Measurements from ENCODE around the gene IRF3.
"Not testable (repeated sequence)": the region's sequence is repeated elsewhere in the genome, so short reads cannot be mapped to it uniquely, and the experiment has no call there.

IRF3 gene

GRCh38 chr19:49636233-49636932, 29.3 kb downstream of the IRF3 start:
- Histone ChIP-seq H3K27me3 (ENCODE audit: insufficient read depth, poor library complexity, severe bottlenecking) (no peaks in the 10 kb centered on the region), H3K9me3 (ENCODE audit: severe bottlenecking) (no peaks in the 10 kb centered on the region), H3K27ac (ENCODE audit: poor library complexity, severe bottlenecking) (no peak overlapping the region), H3K36me3 (ENCODE audit: low read depth) (peaks cover 12% of the 10 kb centered on the region), H3K4me3 (ENCODE audit: severe bottlenecking) (no peak overlapping the region), H3K4me1 (ENCODE audit: insufficient read depth, poor library complexity, severe bottlenecking) (no peaks in the 10 kb centered on the region)
- ATAC-seq (ENCODE audit: low read depth): no peak
- no peak for TF ChIP-seq CTCF (IDR thresholded peaks at IDR 0.05; ENCODE audit: poor library complexity, severe bottlenecking)
- no peak for DNase-seq (ENCODE audit: low spot score)

GRCh38 chr19:49635530-49636232, 30.0 kb downstream of the IRF3 start:
- peaks cover 12% of the 10 kb centered on the region for H3K36me3 ChIP-seq (ENCODE audit: low read depth)
- no peak for DNase-seq (ENCODE audit: low spot score)

GRCh38 chr19:49633273-49633672, 32.4 kb downstream of the IRF3 start:
- not testable (repeated sequence) for H3K27me3 ChIP-seq (ENCODE audit: insufficient read depth, poor library complexity, severe bottlenecking); H3K4me1 ChIP-seq (ENCODE audit: insufficient read depth, poor library complexity, severe bottlenecking); DNase-seq (ENCODE audit: low spot score); H3K4me3 ChIP-seq (ENCODE audit: severe bottlenecking); H3K9me3 ChIP-seq (ENCODE audit: severe bottlenecking); H3K27ac ChIP-seq (ENCODE audit: poor library complexity, severe bottlenecking); ATAC-seq (ENCODE audit: low read depth)
- H3K36me3 ChIP-seq (ENCODE audit: low read depth): peaks cover 12% of the 10 kb centered on the region

More at GRCh38 chr19:49635530-49636232, 30.0 kb downstream of the IRF3 start:
- Histone ChIP-seq H3K9me3 (ENCODE audit: severe bottlenecking) (no peaks in the 10 kb centered on the region), H3K4me3 (ENCODE audit: severe bottlenecking) (no peak overlapping the region), H3K4me1 (ENCODE audit: insufficient read depth, poor library complexity, severe bottlenecking) (no peaks in the 10 kb centered on the region), H3K27ac (ENCODE audit: poor library complexity, severe bottlenecking) (no peak overlapping the region), H3K27me3 (ENCODE audit: insufficient read depth, poor library complexity, severe bottlenecking) (no peaks in the 10 kb centered on the region)
- ATAC-seq (ENCODE audit: low read depth): no peak
- TF ChIP-seq CTCF (IDR thresholded peaks at IDR 0.05; ENCODE audit: poor library complexity, severe bottlenecking): no peak

- DNase-seq (ENCODE audit: low spot score): no peak
- H3K27me3 ChIP-seq (ENCODE audit: insufficient read depth, poor library complexity, severe bottlenecking): no peaks in the 10 kb centered on the region
- ATAC-seq (ENCODE audit: low read depth): no peak
- no peak for TF ChIP-seq CTCF (IDR thresholded peaks at IDR 0.05; ENCODE audit: poor library complexity, severe bottlenecking)
- H3K9me3 ChIP-seq (ENCODE audit: severe bottlenecking): no peaks in the 10 kb centered on the region
- no peak overlapping the region for H3K27ac ChIP-seq (ENCODE audit: poor library complexity, severe bottlenecking)
- no peak overlapping the region for H3K4me3 ChIP-seq (ENCODE audit: severe bottlenecking)
- no peaks in the 10 kb centered on the region for H3K4me1 ChIP-seq (ENCODE audit: insufficient read depth, poor library complexity, severe bottlenecking)
- H3K36me3 ChIP-seq (ENCODE audit: low read depth): peaks cover 12% of the 10 kb centered on the region
Measured at GRCh38 chr19:49632576-49632975, 33.1 kb downstream of the IRF3 start.

GRCh38 chr19:49631610-49632192, 34.0 kb downstream of the IRF3 start:
- no peak overlapping the region for H3K27ac ChIP-seq (ENCODE audit: poor library complexity, severe bottlenecking)

More at GRCh38 chr19:49631610-49632192, 34.0 kb downstream of the IRF3 start:
- H3K4me1 ChIP-seq (ENCODE audit: insufficient read depth, poor library complexity, severe bottlenecking): no peaks in the 10 kb centered on the region
- no peaks in the 10 kb centered on the region for H3K27me3 ChIP-seq (ENCODE audit: insufficient read depth, poor library complexity, severe bottlenecking)
- H3K4me3 ChIP-seq (ENCODE audit: severe bottlenecking): no peak overlapping the region
- H3K36me3 ChIP-seq (ENCODE audit: low read depth): peaks cover 12% of the 10 kb centered on the region
- H3K9me3 ChIP-seq (ENCODE audit: severe bottlenecking): no peaks in the 10 kb centered on the region
- TF ChIP-seq CTCF (IDR thresholded peaks at IDR 0.05; ENCODE audit: poor library complexity, severe bottlenecking): no peak
- ATAC-seq (ENCODE audit: low read depth) (no peak), DNase-seq (ENCODE audit: low spot score) (no peak)
